ENCODE results near the gene RPL27. TPM values are rescaled to one million over a fixed set of nuclear protein-coding genes. Genes with fewer than 3 reads are reported as not detected.
"Not testable (repeated sequence)": the region's sequence is repeated elsewhere in the genome, so short reads cannot be mapped to it uniquely, and the experiment has no call there.

RPL27 gene
- total RNA-seq, 1 experiment from 2014 or later: 2,567 TPM

DNA sequence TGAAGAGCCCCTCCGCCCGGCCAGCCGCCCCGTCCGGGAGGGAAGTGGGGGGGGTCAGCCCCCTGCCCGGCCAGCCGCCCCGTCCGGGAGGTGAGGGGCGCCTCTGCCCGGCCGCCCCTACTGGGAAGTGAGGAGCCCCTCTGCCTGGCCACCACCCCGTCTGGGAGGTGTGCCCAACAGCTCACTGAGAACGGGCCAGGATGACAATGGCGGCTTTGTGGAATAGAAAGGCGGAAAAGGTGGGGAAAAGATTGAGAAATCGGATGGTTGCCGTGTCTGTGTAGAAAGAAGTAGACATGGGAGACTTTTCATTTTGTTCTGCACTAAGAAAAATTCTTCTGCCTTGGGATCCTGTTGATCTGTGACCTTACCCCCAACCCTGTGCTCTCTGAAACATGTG lies 24.9 kb upstream of the RPL27 start:
- H3K27me3 ChIP-seq (ENCODE audit: low read length); H3K4me3 ChIP-seq (ENCODE audit: low read length); H3K27ac ChIP-seq (ENCODE audit: low read length); H4K20me1 ChIP-seq (ENCODE audit: insufficient read depth, low read depth, low read length); H3K9me3 ChIP-seq (ENCODE audit: low read length); H3K36me3 ChIP-seq (ENCODE audit: insufficient read depth, low read length); H3K79me2 ChIP-seq (ENCODE audit: low read length); H3K9me2 ChIP-seq (replicated peaks; ENCODE audit: insufficient read depth, low read length); DNase-seq; H2AFZ ChIP-seq (ENCODE audit: low read length); H3K9ac ChIP-seq (ENCODE audit: low read length); H3K4me1 ChIP-seq (ENCODE audit: low read length); H3K4me2 ChIP-seq (ENCODE audit: low read depth, low read length, poor library complexity, severe bottlenecking): not testable (repeated sequence)

DNA sequence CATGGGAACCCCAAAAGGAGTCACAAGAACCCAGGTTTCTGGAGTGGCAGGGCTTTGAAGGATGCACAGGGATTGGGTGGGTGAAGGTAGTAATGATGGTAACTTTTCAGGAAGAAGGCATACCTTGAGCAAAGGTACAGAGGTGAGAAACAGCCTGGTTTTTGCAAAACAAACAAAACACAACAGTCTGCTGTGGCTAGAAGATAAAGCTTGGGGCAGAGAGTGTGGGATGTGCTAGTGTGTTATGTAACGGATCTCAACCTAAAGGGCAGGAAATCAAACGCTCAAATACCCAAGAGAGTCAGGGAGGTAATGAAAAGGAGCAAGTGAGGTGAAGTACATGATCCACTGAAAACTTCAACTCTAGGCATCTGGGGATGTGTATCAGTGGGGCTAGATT lies 23.0 kb upstream of the RPL27 start:
- DNase-seq: no peak

DNA sequence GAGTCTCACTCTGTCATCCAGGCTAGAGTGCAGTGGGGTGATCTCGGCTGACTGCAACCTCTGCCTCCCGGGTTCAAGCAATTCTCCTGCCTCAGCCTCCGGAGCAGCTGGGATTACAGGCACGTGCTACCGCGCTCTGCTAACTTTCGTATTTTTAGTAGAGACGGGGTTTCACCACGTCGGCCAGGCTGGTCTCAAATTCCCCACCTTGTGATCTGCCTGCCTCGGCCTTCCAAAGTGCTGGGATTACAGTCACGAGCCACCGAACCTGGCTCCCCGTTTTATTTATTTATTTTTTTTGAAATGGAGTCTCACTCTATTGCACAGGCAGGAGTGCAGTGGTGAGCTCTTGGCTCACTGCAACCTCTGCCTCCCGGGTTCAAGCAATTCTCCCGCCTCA lies 22.5 kb upstream of the RPL27 start:
- H3K27ac ChIP-seq (ENCODE audit: low read length); H3K27me3 ChIP-seq (ENCODE audit: low read length); H3K4me3 ChIP-seq (ENCODE audit: low read length); H2AFZ ChIP-seq (ENCODE audit: low read length); H3K36me3 ChIP-seq (ENCODE audit: insufficient read depth, low read length); H3K9me2 ChIP-seq (replicated peaks; ENCODE audit: insufficient read depth, low read length); H3K9ac ChIP-seq (ENCODE audit: low read length); H4K20me1 ChIP-seq (ENCODE audit: insufficient read depth, low read depth, low read length); H3K4me1 ChIP-seq (ENCODE audit: low read length); H3K9me3 ChIP-seq (ENCODE audit: low read length); H3K79me2 ChIP-seq (ENCODE audit: low read length); H3K4me2 ChIP-seq (ENCODE audit: low read depth, low read length, poor library complexity, severe bottlenecking); DNase-seq: not testable (repeated sequence)

More for the DNA sequence above, 23.0 kb upstream of the RPL27 start:
- peaks cover 9% of the 10 kb centered on the region for H3K4me1 ChIP-seq (ENCODE audit: low read length)
- no peak overlapping the region for H3K4me2 ChIP-seq (ENCODE audit: low read depth, low read length, poor library complexity, severe bottlenecking)
- no peak overlapping the region for H2AFZ ChIP-seq (ENCODE audit: low read length)
- H4K20me1 ChIP-seq (ENCODE audit: insufficient read depth, low read depth, low read length): no peaks in the 10 kb centered on the region
- no peaks in the 10 kb centered on the region for H3K9me2 ChIP-seq (replicated peaks; ENCODE audit: insufficient read depth, low read length)
- no peaks in the 10 kb centered on the region for H3K79me2 ChIP-seq (ENCODE audit: low read length)
- H3K9ac ChIP-seq (ENCODE audit: low read length): no peak overlapping the region
- H3K9me3 ChIP-seq (ENCODE audit: low read length): no peaks in the 10 kb centered on the region
- H3K27me3 ChIP-seq (ENCODE audit: low read length): no peaks in the 10 kb centered on the region
- H3K36me3 ChIP-seq (ENCODE audit: insufficient read depth, low read length): no peaks in the 10 kb centered on the region
- H3K27ac ChIP-seq (ENCODE audit: low read length): no peak overlapping the region
- H3K4me3 ChIP-seq (ENCODE audit: low read length): no peak overlapping the region

DNA sequence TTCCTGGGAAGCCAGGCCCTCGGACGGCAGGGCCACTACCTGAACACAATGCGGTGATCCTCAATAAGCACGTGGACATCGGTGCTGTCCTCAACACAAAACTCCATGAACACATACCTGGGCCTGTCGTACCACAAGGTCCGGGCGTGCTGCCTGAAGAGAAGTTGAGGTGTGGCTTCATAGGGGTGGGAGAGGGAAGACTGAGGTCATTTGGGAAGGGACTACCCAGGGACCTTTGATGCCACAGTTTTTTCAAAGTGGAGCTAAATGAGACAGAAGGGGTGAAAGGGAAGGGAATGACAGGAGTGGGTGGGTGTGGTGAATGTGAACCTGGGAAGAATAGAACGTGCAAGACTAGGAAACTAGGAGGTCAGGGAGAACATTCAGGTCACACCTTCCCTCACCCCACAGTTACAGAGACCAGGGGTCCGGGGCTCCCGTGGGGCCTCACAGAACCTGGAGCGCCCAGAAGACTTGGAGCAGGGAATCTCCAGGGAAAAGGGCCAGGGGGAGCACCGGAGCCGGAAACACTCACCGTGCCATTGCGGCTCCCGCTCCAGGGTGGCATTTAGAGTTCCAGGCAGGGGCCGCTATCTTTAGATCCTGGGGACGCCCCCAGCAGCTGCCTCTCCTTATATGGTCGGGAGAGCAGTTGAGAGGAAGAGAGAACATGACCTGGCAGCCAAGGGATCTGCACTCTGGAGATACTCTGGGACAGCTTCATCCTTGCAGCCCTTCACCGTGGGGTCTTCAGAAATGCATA lies 18.5 kb upstream of the RPL27 start, which contains the start of gene PTGES3L:
Gene PTGES3L, minus strand, starts transcription at position 570 of the 763 bp plus-strand sequence. Its CDS starts 27 bp downstream, at position 543.
- no peaks in the 10 kb centered on the region for H3K9me2 ChIP-seq (replicated peaks; ENCODE audit: insufficient read depth, low read length)
- peak within 1 kb of the TSS; percentile 79 for H3K4me2 ChIP-seq (ENCODE audit: low read depth, low read length, poor library complexity, severe bottlenecking)
- H4K20me1 ChIP-seq (ENCODE audit: insufficient read depth, low read depth, low read length): peaks cover 5% of the 10 kb centered on the region; the same call in 1 of the 2 replicates
- peak within 1 kb of the TSS; percentile 70; the same call in 1 of the 2 replicates for H2AFZ ChIP-seq (ENCODE audit: low read length)
- peaks cover 42% of the 10 kb centered on the region for H3K79me2 ChIP-seq (ENCODE audit: low read length)
- H3K9ac ChIP-seq (ENCODE audit: low read length): peak within 1 kb of the TSS; percentile 95
- peak within 1 kb of the TSS; percentile 94 for H3K4me3 ChIP-seq (ENCODE audit: low read length)
- DNase-seq: no peak
- peaks cover 29% of the 10 kb centered on the region for H3K4me1 ChIP-seq (ENCODE audit: low read length)
- peak within 1 kb of the TSS; percentile 74 for H3K27ac ChIP-seq (ENCODE audit: low read length)
- no peaks in the 10 kb centered on the region for H3K27me3 ChIP-seq (ENCODE audit: low read length)
- H3K36me3 ChIP-seq (ENCODE audit: insufficient read depth, low read length): peaks cover 6% of the 10 kb centered on the region
- no peaks in the 10 kb centered on the region for H3K9me3 ChIP-seq (ENCODE audit: low read length)

DNA sequence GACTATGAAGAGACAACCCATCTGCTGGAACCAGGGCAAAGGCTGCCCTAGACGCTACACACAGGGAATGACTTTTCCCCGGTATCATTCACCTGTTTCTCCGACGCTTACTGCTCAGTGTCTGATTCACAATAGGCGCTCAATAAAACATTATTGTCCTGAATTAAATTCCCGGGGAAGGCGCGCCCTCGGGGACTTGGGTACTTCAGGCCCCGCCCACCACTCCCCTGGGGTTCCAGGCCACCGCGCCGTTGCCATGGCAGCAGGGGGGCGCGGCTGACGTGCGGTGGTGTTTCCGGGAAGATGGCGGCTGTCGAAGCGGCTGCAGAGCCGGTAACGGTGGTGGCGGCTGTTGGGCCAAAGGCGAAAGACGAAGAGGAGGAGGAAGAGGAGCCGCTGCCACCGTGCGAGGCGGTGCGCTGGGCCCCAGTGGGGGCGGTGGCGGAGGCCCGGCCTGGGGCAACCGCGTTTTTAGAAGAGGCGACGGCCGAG lies 17.9 kb upstream of the RPL27 start, which contains the start of gene RUNDC1:
Gene RUNDC1, plus strand, starts transcription at position 292 of the 492 bp plus-strand sequence. Its CDS starts 12 bp downstream, at position 304.
- H3K9ac ChIP-seq (ENCODE audit: low read length): peak within 1 kb of the TSS; percentile 95
- H3K27me3 ChIP-seq (ENCODE audit: low read length): no peaks in the 10 kb centered on the region
- H3K79me2 ChIP-seq (ENCODE audit: low read length): peaks cover 47% of the 10 kb centered on the region
- peaks cover 6% of the 10 kb centered on the region for H3K36me3 ChIP-seq (ENCODE audit: insufficient read depth, low read length)
- H3K4me2 ChIP-seq (ENCODE audit: low read depth, low read length, poor library complexity, severe bottlenecking): peak within 1 kb of the TSS; percentile 79
- peak; percentile 96 for DNase-seq
- H3K9me3 ChIP-seq (ENCODE audit: low read length): no peaks in the 10 kb centered on the region
- H3K4me3 ChIP-seq (ENCODE audit: low read length): peak within 1 kb of the TSS; percentile 94
- peak within 1 kb of the TSS; percentile 74 for H3K27ac ChIP-seq (ENCODE audit: low read length)
- peaks cover 5% of the 10 kb centered on the region; the same call in 1 of the 2 replicates for H4K20me1 ChIP-seq (ENCODE audit: insufficient read depth, low read depth, low read length)
- no peaks in the 10 kb centered on the region for H3K9me2 ChIP-seq (replicated peaks; ENCODE audit: insufficient read depth, low read length)
- H2AFZ ChIP-seq (ENCODE audit: low read length): peak within 1 kb of the TSS; percentile 70; the same call in 1 of the 2 replicates
- peaks cover 36% of the 10 kb centered on the region for H3K4me1 ChIP-seq (ENCODE audit: low read length)

DNA sequence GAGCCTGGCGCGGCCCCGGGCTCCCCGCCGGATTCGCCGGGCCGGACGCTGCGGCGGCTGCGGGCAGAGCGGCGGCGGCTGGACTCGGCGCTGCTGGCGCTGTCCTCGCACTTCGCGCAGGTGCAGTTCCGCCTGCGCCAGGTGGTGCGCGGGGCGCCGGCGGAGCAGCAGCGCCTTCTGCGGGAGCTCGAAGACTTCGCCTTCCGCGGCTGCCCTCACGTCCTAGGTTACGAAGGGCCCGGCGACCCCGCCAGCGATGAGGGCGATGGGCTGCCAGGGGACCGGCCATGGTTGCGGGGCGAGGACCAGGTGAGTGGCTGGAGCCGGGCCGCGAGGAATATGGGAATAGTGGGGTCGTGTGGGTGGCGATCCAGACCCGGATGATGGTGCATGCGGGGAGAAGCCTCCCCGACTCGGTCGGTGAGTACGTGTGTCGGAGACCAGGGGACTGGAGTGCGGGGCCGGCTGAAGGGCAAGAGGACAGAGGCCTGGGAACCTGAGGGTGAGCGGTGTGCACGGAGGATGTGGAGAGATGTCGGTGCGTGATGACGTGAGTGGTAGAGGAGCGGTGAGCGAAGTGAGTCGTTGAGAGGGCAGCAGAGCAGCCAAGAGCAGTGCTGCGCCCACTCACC lies 17.3 kb upstream of the RPL27 start:
- peak; percentile 90 for DNase-seq
- peaks cover 10% of the 10 kb centered on the region for H3K36me3 ChIP-seq (ENCODE audit: insufficient read depth, low read length)
- no peaks in the 10 kb centered on the region for H3K9me2 ChIP-seq (replicated peaks; ENCODE audit: insufficient read depth, low read length)
- H3K4me2 ChIP-seq (ENCODE audit: low read depth, low read length, poor library complexity, severe bottlenecking): peak overlapping the region; percentile 79
- H3K79me2 ChIP-seq (ENCODE audit: low read length): peaks cover 52% of the 10 kb centered on the region
- no peaks in the 10 kb centered on the region for H3K9me3 ChIP-seq (ENCODE audit: low read length)
- H3K4me3 ChIP-seq (ENCODE audit: low read length): peak overlapping the region; percentile 94
- H3K4me1 ChIP-seq (ENCODE audit: low read length): peaks cover 41% of the 10 kb centered on the region
- peak overlapping the region; percentile 74 for H3K27ac ChIP-seq (ENCODE audit: low read length)
- peak overlapping the region; percentile 70; the same call in 1 of the 2 replicates for H2AFZ ChIP-seq (ENCODE audit: low read length)
- H3K9ac ChIP-seq (ENCODE audit: low read length): peak overlapping the region; percentile 95
- peaks cover 5% of the 10 kb centered on the region; the same call in 1 of the 2 replicates for H4K20me1 ChIP-seq (ENCODE audit: insufficient read depth, low read depth, low read length)
- H3K27me3 ChIP-seq (ENCODE audit: low read length): no peaks in the 10 kb centered on the region

DNA sequence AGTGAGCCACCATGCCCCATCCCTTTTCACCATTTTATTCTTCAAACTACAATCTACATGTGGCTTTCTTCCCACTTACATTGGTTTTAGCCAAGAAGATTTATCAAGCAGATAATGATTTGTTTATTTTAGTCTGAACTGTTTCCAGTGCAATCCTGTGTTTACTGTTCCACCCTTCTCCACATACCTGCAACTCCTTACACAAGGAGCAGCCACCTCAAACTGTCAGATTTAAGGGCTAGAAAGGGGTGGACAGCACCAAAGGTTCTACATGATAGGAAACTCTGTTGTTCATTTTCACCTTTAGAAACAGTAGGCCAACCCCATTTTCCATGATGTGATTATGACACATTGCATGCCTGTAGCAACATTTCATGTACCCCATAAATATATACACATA lies 16.0 kb upstream of the RPL27 start:
- no peak overlapping the region for H3K27ac ChIP-seq (ENCODE audit: low read length)
- H3K36me3 ChIP-seq (ENCODE audit: insufficient read depth, low read length): peaks cover 21% of the 10 kb centered on the region
- peaks cover 64% of the 10 kb centered on the region for H3K79me2 ChIP-seq (ENCODE audit: low read length)
- H3K9me3 ChIP-seq (ENCODE audit: low read length): no peaks in the 10 kb centered on the region
- H4K20me1 ChIP-seq (ENCODE audit: insufficient read depth, low read depth, low read length): peaks cover 5% of the 10 kb centered on the region; the same call in 1 of the 2 replicates
- H3K4me3 ChIP-seq (ENCODE audit: low read length): peak overlapping the region; percentile 94; the same call in 1 of the 2 replicates
- peak overlapping the region; percentile 79 for H3K4me2 ChIP-seq (ENCODE audit: low read depth, low read length, poor library complexity, severe bottlenecking)
- H3K9me2 ChIP-seq (replicated peaks; ENCODE audit: insufficient read depth, low read length): no peaks in the 10 kb centered on the region
- 0 out of 2 replicates have a peak overlapping the region, but pooled peaks have one; percentile 95 for H3K9ac ChIP-seq (ENCODE audit: low read length)
- H3K27me3 ChIP-seq (ENCODE audit: low read length): no peaks in the 10 kb centered on the region
- peaks cover 41% of the 10 kb centered on the region for H3K4me1 ChIP-seq (ENCODE audit: low read length)
- no peak for DNase-seq
- no peak overlapping the region for H2AFZ ChIP-seq (ENCODE audit: low read length)

DNA sequence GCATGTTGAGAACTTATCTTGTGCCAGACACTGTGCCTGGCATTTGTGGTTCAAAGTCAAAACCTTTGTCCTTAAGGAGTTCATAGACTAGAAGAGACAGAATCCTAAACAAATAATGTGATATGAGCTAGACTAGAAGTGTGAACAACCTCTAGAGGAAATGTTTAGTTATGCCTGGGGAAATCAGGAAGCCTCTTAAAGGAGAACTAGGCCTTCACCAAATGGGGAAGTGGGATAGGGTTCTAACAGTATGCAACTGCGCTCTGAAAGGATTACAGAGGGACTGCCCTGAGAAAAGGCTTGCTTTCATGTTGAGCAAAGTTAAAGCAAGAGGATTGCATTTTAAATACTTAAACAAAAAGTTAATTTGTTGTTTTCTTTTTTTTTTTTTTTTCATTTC lies 13.0 kb upstream of the RPL27 start:
- Histone ChIP-seq H3K4me1 (ENCODE audit: low read length) (peaks cover 33% of the 10 kb centered on the region), H3K9me3 (ENCODE audit: low read length) (no peaks in the 10 kb centered on the region), H3K4me2 (ENCODE audit: low read depth, low read length, poor library complexity, severe bottlenecking) (peak overlapping the region; percentile 64), H3K9me2 (replicated peaks; ENCODE audit: insufficient read depth, low read length) (no peaks in the 10 kb centered on the region), H3K79me2 (ENCODE audit: low read length) (peaks cover 67% of the 10 kb centered on the region), H3K4me3 (ENCODE audit: low read length) (peak overlapping the region; percentile 13; the same call in 1 of the 2 replicates), H3K27me3 (ENCODE audit: low read length) (no peaks in the 10 kb centered on the region), H3K9ac (ENCODE audit: low read length) (peak overlapping the region; percentile 46), H3K36me3 (ENCODE audit: insufficient read depth, low read length) (peaks cover 46% of the 10 kb centered on the region), H4K20me1 (ENCODE audit: insufficient read depth, low read depth, low read length) (peaks cover 5% of the 10 kb centered on the region; the same call in 1 of the 2 replicates), H3K27ac (ENCODE audit: low read length) (peak overlapping the region; percentile 74), H2AFZ (ENCODE audit: low read length) (no peak overlapping the region)
- DNase-seq: peak; percentile 87
